ENCODE data around the gene PRKN.

The PRKN gene

DNA sequence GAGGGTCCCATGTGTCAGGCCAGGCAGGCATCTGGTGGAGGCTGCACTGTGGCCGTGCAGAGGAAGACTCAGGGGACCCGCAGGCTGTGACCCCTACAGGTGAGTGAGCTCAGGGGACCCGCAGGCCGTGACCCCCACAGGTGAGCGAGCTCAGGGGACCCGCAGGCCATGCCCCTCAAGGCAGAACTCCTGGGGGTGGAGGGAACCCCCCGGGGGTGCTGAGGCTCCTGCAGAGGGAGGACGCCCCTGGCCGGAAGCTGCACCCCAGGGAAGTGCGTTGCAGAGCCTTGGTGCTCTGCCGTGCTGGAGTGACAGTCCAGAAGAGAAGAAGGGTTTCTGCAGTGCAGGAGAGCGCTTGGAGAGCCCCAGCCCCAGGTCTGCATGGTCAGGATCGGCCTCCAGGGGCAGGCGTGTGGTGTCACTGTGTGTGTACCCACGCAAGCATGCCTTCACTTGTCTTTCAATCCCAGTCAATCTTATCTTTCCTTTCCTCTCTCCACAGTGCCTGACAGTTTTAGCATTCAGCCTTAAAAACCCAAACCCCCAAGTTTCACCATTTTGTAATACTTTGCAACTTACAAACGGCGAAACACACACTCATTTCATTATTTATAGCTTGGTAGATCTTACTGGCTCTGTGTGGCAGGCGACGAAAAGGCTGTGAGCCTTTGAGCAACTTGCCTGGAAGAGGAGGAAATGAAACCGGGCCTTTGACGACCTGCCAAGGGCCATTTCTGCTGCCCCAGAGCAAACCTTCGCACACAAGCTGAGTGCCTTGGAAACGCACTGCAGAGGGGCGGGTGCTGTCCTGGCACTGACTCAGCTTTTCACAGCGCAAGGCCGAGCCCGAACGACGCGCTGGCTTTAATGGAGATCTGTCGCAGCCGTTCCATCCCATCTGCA, 1352.3 kb downstream of the PRKN start:
- H3K4me3 ChIP-seq (replicated peaks; ENCODE audit: low read depth, low read length) = no peak overlapping the region
- DNase-seq (ENCODE audit: low read depth) = no peak
- TF ChIP-seq, protein P1, sequence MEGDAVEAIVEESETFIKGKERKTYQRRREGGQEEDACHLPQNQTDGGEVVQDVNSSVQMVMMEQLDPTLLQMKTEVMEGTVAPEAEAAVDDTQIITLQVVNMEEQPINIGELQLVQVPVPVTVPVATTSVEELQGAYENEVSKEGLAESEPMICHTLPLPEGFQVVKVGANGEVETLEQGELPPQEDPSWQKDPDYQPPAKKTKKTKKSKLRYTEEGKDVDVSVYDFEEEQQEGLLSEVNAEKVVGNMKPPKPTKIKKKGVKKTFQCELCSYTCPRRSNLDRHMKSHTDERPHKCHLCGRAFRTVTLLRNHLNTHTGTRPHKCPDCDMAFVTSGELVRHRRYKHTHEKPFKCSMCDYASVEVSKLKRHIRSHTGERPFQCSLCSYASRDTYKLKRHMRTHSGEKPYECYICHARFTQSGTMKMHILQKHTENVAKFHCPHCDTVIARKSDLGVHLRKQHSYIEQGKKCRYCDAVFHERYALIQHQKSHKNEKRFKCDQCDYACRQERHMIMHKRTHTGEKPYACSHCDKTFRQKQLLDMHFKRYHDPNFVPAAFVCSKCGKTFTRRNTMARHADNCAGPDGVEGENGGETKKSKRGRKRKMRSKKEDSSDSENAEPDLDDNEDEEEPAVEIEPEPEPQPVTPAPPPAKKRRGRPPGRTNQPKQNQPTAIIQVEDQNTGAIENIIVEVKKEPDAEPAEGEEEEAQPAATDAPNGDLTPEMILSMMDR (IDR thresholded peaks at IDR 0.05; ENCODE audit: low read length, missing control alignments) = peak; percentile 10

DNA sequence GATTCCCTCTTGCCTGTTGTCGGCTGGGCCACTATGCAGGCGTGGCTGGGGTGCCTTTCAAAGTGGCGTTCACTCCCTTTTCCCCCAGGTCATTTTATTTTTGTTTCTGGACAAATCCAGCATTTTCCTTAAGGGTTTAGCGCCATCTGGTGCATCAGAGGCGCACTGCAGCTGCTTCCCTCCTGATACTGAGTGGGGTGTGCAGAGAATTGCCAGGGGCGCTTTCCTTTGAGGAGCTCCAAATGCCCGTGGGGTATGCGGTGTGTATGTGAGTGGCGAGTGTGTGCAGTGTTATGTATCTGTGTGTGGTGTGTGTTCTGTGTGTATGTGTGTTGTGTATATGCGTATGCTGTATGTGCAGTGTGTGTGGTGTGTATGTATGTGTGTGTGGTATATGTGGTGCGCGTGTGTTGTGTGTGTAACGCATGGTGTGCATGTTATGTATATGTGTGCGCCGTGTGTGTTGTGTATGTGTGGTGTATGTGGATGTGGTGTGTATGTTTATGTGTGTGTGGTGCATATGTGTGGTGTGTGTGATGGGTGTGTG, 1353.6 kb downstream of the PRKN start:
- peak; percentile 69 for DNase-seq (ENCODE audit: low read depth)
- TF ChIP-seq, protein P1 (IDR thresholded peaks at IDR 0.05; ENCODE audit: low read length, missing control alignments) = peak; percentile 97
- no peak overlapping the region for H3K4me3 ChIP-seq (replicated peaks; ENCODE audit: low read depth, low read length)

DNA sequence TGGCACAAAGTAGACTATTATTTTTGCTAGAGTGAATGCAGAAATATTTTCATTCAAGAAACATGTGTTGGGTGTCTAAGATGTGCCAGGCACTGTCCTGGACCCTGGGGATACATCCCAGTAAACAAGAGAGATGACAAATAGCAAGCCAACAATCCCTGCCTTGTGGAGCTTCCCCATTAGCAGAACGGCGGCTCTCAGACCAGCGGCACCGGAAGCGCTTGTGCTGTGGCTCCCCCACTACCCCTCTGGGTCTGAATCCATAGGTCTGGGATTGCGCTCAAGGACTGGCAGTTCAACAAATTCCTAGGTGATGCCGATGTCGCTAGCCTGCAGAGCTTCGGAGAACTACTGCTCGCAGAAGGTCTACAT, 1355.2 kb downstream of the PRKN start:
- no peak overlapping the region for H3K4me3 ChIP-seq (replicated peaks; ENCODE audit: low read depth, low read length)
- DNase-seq (ENCODE audit: low read depth) = no peak
- TF ChIP-seq, protein P1 (IDR thresholded peaks at IDR 0.05; ENCODE audit: low read length, missing control alignments) = no peak

DNA sequence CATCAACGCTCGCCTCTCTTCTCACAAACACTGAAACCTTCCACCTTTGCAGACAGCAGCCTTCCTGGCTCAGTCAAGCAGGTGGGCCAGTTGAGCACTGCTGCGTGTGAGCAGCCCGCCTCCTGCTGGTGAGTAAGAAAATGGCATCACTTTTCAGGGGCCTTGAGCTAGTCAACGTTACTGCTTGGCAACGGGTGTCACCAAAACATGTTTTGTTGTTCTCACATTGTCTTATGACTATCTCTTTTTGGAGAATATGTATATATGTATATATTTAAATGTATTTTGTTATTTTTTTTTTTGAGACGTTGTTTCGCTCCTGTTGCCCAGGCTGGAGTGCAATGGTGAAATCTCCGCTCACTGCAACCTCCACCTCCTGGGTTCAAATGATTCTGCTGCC, 1356.7 kb downstream of the PRKN start:
- TF ChIP-seq, protein P1 (IDR thresholded peaks at IDR 0.05; ENCODE audit: low read length, missing control alignments) = no peak
- H3K4me3 ChIP-seq (replicated peaks; ENCODE audit: low read depth, low read length) = no peak overlapping the region
- DNase-seq (ENCODE audit: low read depth) = peak; percentile 83

DNA sequence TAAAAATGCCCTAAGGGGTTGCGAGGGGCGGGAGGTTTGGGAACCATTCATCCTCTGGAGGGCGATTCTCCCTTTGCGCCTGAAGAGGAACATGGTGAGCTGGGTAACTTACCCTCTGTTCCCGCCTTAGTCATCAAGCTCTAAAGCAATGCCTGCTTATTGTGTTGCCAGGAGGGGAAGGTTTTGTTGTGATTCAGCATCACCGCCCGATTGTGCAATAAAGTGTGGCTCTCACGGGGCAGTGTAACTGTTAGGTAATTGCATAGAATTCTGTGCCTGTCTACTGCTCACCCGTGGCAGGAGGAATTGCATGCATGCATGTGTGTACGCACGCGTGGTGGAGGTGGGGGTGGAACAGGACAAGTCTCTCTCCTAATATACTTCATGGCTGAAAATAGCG, 1358.2 kb downstream of the PRKN start:
- H3K4me3 ChIP-seq (replicated peaks; ENCODE audit: low read depth, low read length) = no peak overlapping the region
- DNase-seq (ENCODE audit: low read depth) = peak; percentile 93
- TF ChIP-seq, protein P1 (IDR thresholded peaks at IDR 0.05; ENCODE audit: low read length, missing control alignments) = no peak

DNA sequence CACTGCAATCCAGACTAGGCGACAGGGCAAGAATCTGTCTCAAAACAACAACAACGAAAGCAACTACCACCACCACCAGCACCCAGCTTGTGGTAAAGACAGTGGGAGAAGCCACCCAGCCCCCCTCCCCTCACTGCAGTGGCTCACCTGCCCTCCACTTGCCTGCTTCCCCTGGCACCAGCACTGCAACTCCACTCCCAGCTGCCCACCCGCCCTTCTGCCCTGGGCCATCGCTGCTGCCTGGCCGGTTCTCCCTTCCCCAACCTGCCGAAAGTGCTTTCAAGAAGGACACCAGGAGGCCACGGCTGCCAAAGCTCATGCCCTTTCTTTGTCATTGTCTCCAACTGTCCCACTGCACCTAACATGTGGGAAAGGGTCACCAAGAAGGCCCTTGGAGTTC, 1359.1 kb downstream of the PRKN start:
- no peak for DNase-seq (ENCODE audit: low read depth)
- TF ChIP-seq, protein P1 (IDR thresholded peaks at IDR 0.05; ENCODE audit: low read length, missing control alignments) = no peak
- H3K4me3 ChIP-seq (replicated peaks; ENCODE audit: low read depth, low read length) = no peak overlapping the region
